GM19025 (cell line): ENCODE measurements around the gene SASS6.
A peak's percentile ranks its signal among the peaks of the same experiment; 100 is the strongest.
"Not testable (repeated sequence)": the region's sequence is repeated elsewhere in the genome, so short reads cannot be mapped to it uniquely, and the experiment has no call there.

ENCODE experiments used
- ATAC-seq: cut with Tn5 transposase; IDR thresholded peaks from one replicate; pipeline ENCODE4 v1.9.1; 2021; ENCODE audit warnings: mild to moderate bottlenecking, low read depth, moderate library complexity; ENCODE audit not compliant: unreplicated experiment

Gene SASS6

DNA sequence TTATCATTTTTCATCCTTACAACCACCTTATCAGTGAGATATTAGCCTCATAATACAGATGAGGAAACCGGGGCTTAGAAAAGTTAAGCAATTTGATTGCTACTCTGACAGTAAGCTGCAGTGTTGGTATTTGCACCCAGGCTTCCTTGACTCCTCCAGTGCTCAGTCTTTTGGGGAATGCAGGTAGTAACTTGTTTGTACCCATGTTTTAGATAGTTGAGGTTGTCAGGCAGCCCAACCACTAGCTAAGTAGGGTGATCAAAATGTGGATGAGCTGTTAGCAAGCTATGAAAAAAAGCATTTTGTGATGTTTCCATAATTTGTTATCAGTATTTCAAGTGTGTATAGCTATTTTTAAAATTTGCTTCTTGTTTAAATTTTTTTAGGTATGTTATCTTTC is 80.8 kb downstream of the SASS6 start:
- no peak for ATAC-seq

DNA sequence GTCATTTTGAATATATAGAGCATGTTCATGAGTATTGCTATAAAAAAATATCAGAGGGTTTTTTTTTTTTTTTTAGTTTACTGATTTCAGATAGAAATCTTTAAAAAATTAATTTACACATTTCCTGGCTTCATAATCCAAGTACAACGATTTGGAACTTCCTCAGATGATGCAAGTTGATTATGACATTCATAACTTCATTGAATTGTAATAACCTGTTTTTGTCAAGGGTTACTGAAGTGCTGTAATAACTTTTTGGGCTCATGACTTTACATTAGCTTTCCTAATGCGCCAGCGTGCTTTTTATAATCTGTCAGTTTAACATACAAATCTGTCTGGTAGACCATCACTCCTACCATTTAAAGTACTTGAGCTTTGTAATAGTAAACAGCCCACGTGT is 81.3 kb downstream of the SASS6 start:
- ATAC-seq = no peak

DNA sequence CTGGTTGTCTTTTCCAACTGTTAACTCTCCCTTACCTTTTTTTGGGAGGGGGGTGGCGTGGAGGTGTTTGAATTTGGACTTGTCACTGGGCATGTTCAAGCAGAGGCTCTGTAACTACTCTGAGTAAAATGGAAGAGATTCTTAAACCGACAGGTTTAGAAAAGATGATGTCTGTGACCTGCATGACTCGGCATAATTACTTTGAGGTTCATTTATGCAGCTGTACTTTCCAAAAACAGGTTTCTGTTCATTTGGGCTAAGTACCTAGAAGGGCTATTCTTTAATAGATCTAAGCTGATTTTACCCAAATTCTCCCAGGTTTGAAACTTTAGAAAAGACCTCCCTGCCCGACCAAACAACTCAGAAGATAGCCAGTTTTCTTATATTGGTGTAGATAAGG is 82.6 kb downstream of the SASS6 start:
- ATAC-seq = no peak

DNA sequence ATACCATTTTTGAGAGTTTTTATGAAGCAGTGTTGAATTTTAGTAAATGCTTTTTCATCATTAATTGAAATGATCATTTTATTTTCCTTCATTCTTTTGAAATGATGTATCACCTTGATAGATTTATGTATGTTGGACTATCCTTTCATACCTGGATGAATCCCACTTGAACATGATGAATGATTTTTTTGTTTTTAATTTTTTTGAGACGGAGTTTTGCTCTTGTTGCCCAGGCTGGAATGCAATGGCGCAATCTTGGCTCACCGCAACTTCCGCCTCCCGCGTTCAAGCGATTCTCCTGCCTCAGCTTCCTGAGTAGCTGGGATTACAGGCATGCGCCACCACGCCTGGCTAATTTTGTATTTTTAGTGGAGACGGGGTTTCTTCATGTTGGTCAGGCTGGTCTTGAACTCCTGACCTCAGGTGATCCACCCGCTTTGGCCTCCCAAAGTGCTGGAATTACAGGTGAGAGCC is 85.5 kb downstream of the SASS6 start:
- ATAC-seq = not testable (repeated sequence)

DNA sequence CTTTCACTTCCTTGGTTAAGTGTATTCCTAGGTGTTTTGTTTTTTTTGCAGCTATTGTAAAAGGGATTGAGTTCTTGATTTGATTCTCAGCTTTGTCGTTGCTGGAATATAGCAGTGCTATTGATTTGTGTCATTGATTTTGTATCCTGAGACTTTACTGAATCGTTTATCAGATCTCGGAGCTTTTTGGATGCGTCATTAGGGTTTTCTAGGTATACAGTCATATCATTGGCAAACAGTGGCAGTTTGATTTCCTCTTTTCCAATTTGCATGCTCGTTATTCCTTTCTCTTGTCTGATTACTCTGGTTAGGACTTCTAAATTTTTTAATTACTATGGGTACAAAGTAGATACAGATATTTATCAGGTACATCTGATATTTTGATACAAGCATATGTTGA is 87.5 kb downstream of the SASS6 start:
- no peak for ATAC-seq

DNA sequence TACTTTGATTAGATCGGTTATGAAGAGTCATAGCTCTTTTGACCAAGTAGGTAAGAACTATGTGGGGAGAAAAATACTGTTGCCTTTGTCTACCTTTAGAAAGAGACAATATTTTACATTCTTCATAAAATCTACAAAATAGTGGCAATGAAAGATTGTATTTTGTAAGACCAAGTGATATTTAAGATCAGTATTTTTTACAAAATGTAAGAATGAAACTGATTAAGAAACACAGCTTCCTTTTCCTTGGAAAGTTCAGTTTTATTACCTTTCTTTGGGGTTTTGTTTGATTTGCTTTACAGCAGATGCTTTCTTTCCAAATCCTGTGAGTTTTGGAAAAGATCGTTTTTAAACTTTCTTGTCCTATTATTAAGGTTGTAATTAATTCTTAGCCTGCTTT is 93.1 kb downstream of the SASS6 start:
- no peak for ATAC-seq

DNA sequence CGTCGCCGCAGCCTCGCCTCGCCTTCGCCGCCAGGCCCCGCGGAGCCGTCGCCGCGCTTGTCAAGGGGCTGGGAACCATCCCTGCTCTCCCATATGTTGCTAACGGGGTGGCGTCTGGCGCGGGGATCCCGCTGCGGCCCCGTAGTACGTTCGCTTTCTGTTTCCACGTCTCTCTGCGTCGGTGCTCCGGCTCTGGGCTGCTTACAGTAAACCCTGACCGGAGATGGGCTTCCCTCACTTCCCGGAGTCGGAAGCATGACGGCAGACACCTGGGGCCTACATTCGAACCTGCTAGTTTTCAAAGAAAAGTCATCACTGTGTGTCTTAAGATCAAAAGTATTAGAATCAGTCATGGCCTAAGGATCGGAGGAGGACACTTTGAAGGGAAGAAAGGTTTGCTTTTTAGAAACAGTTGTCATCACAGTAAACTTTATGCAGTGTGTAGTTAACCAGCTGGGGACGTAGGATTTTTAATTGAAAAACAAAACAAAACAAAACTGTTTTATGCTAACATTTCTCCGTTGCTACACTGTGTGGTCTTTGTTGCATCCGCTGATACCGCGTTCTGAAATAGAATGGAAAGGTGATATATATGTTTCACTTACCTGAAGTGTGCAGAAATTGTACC is 94.0 kb downstream of the SASS6 start:
- ATAC-seq = peak; percentile 44

DNA sequence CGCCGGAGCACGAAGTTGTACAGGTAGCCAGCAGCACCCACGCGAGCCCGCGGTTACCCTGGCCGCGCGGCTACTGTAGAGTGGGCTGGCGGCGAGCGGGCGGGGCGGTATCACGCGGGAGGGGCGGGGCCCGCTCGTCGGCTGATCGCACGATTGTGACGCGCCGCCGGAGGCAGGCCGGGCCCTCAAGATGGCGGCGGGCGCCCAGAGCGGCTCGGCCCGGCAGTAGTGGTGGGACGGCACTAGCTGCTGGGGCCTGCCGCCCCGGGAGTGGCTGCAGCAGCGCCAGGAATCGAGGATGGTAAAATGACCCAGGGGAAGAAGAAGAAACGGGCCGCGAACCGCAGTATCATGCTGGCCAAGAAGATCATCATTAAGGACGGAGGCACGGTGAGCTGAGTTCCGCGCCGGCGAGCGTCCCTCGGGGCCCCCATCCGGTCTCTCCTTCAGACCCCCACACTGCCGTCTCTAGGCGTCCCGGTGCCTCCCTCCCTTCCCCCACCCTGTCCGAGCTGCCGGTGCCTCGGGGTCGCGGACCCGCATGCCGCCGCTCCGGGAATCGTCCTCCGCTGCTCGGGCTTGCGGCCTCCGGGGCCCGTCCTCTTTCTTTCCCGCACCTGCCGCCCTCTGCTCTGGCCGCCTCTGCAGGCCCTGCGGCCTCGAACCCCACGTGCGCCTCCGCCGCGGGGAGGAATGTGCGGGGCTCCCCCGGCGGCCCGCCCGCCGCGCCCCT is 94.6 kb downstream of the SASS6 start:
- peak; percentile 88 for ATAC-seq

DNA sequence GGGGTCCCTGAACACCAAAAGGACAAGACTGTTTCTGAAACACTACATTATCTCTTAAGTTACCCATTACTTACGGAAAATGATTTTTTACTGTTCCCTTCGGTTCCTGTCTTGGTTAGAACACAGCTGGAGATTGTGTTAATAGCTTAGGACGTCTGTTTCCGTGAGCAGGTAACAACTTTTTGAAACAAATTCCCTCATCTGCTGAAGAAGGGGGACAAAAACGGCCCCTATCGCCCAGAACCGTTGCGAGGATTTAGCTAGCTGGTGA is 95.1 kb downstream of the SASS6 start:
- no peak for ATAC-seq

DNA sequence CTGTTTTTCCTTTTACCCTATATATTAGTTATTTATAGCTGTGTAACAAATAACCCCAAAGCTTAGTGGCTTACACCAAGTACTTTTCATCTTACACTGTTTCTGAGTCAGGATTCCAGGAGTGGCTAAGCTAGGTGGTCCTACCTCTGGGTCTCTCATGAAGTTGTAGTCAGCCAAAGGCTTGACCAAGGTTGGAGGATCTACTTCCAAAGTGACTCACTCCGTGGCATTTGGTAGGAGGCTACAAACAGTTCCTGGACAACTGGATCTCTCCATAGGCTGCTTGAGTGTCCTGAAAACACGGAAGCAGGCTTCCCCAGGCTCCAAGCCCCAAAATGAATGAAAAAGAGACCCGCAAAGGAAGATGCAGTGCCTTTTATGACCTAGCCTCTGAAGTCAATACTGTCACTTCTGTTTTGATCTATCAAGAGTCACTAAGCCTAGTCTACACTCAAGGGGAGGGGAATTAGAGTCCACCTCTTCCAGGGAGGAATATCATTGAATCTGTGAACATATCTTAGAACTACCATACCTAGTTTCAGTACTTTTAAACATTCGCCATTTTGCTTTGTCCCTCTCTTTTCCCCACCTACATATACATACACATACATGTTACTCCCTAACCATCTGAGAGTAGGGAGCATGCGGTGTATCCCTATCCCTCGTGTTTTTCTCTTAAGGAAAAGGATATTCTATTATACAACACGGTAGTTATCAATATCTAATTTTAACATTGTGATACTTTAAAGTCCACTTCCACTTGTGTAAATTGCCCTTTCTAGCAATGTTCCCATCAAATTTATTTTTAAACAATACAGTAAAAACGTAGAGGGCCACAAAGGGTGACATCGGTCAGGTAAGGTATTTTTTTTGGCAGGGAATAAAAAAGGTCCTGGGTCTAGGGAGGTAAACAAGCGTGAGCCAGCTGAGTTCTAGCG is 95.7 kb downstream of the SASS6 start:
- ATAC-seq = no peak

DNA sequence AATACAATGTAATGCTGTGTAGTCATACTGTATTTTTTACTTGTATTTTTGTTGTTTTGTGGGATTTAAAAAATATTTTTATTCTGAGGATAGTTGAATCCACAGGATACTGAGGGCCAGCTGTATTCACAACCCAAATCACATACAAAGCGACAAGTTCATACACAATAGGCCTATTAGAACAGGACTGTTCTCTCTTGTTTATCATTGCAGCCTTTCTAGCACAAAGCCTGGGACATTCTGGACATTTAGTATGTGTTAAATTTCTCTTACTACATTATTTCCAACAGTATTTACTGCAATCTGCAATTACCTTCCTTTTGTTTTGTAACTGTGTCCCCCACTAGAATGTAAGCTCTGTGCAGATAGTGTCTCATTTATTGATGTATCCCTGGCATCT is 97.5 kb downstream of the SASS6 start:
- no peak for ATAC-seq

DNA sequence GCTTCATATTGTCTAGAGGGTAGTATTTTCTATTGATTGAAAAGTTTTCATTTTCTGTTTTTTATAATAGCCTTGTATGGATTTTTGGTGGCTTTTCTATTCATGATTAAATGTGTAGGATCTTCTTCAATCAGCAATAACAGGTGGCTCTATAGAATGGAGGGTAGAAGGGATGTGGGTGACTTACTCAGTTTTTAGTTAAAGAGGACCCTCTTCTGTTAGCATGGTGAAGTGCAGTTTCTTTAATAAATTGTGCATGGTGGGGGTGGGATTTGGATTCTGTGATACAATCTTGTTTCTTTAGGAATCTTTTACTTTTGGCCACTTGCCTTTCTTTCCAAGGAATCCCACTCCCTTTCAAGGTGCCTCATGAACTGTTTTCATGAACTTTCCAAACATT is 98.3 kb downstream of the SASS6 start:
- ATAC-seq = no peak
